ENCODE data around the gene SLC38A6.

Gene SLC38A6

DNA sequence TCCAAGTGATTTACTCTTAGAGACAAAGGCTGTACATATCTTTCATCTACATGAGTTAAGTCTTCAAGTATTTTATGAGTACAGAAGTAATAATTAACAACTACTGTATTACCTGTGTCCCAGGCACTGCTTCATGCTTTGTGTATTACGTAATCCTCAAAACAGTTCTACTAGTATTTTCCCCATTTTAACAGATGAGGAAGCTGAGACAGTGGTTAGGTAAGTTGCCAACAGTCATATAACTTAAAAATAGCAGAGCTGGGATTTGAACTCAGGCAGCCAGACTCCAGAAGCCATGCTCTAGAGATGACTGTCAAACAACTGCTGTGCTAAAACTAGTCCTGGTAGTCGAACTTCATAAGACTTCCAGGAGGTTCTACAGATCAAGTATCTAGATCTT lies 10.9 kb upstream of the SLC38A6 start:
- Histone ChIP-seq H3K9me3 (no peaks in the 10 kb centered on the region), H3K4me3 (ENCODE audit: low read depth in 1 of 2, low read length in 1 of 2) (no peak overlapping the region), H3K27me3 (no peaks in the 10 kb centered on the region), H3K36me3 (no peaks in the 10 kb centered on the region), H3K27ac (no peak overlapping the region), H3K4me1 (ENCODE audit: control insufficient read depth in 1 of 2, insufficient read depth in 1 of 2, low read depth in 1 of 2, low read length in 1 of 2) (peaks cover 0 to 4% of the 10 kb centered on the region in 2 experiments)
- no peak for TF ChIP-seq CTCF (IDR thresholded peaks at IDR 0.05)

- TF ChIP-seq CTCF (IDR thresholded peaks at IDR 0.05), result no peak
- Histone ChIP-seq H3K4me1 (ENCODE audit: control insufficient read depth in 1 of 2, insufficient read depth in 1 of 2, low read depth in 1 of 2, low read length in 1 of 2) (peaks cover 0 to 4% of the 10 kb centered on the region in 2 experiments), H3K4me3 (ENCODE audit: low read depth in 1 of 2, low read length in 1 of 2) (no peak overlapping the region), H3K36me3 (no peaks in the 10 kb centered on the region), H3K27ac (no peak overlapping the region), H3K27me3 (no peaks in the 10 kb centered on the region), H3K9me3 (no peaks in the 10 kb centered on the region)
Observed at GRCh38 chr14:60971271-60971670, 9.8 kb upstream of the SLC38A6 start.

GRCh38 chr14:60972295-60972694 lies 8.8 kb upstream of the SLC38A6 start:
- Histone ChIP-seq H3K27ac (no peak overlapping the region), H3K4me3 (ENCODE audit: low read depth in 1 of 2, low read length in 1 of 2) (no peak overlapping the region), H3K9me3 (no peaks in the 10 kb centered on the region), H3K36me3 (no peaks in the 10 kb centered on the region), H3K27me3 (no peaks in the 10 kb centered on the region), H3K4me1 (ENCODE audit: control insufficient read depth in 1 of 2, insufficient read depth in 1 of 2, low read depth in 1 of 2, low read length in 1 of 2) (peaks cover 0 to 4% of the 10 kb centered on the region in 2 experiments)
- TF ChIP-seq CTCF (IDR thresholded peaks at IDR 0.05), result no peak

GRCh38 chr14:60973070-60973469 lies 8.0 kb upstream of the SLC38A6 start:
- no peak for TF ChIP-seq CTCF (IDR thresholded peaks at IDR 0.05)
- H3K4me1 ChIP-seq (ENCODE audit: control insufficient read depth in 1 of 2, insufficient read depth in 1 of 2, low read depth in 1 of 2, low read length in 1 of 2), result peaks cover 0 to 4% of the 10 kb centered on the region in 2 experiments
- H3K4me3 ChIP-seq (ENCODE audit: low read depth in 1 of 2, low read length in 1 of 2), result no peak overlapping the region
- no peaks in the 10 kb centered on the region for H3K27me3 ChIP-seq
- no peaks in the 10 kb centered on the region for H3K9me3 ChIP-seq
- H3K27ac ChIP-seq, result no peak overlapping the region
- no peaks in the 10 kb centered on the region for H3K36me3 ChIP-seq

DNA sequence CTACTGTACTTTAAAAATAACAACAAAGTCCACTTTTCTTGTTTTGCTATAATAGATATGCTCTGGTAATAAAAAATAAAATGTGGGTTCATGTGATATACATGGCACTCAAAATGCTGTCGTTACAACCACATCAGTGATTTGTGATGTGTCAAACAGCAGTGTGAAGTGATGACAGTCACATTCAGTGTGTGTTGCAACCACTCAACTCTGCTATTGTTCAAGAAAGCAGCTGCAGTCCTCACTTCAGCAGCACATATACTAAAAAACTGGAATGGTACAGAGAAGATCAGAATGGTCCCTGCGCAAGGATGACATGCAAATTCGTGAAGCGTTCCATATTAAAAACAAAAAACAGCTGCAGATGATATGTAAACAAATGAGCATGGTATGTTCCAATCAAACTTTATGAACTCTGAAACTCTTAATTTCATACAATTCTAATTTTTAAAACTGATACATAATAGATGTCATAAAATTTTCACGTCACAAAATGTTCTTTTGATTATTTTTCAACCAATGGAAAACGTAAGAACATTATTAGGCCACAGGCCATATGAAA lies 6.9 kb upstream of the SLC38A6 start:
- Histone ChIP-seq H3K4me3 (ENCODE audit: low read depth in 1 of 2, low read length in 1 of 2) (no peak overlapping the region), H3K36me3 (no peaks in the 10 kb centered on the region), H3K9me3 (no peaks in the 10 kb centered on the region), H3K27ac (no peak overlapping the region), H3K4me1 (ENCODE audit: control insufficient read depth in 1 of 2, insufficient read depth in 1 of 2, low read depth in 1 of 2, low read length in 1 of 2) (peaks cover 0 to 4% of the 10 kb centered on the region in 2 experiments), H3K27me3 (no peaks in the 10 kb centered on the region)
- no peak for TF ChIP-seq CTCF (IDR thresholded peaks at IDR 0.05)

DNA sequence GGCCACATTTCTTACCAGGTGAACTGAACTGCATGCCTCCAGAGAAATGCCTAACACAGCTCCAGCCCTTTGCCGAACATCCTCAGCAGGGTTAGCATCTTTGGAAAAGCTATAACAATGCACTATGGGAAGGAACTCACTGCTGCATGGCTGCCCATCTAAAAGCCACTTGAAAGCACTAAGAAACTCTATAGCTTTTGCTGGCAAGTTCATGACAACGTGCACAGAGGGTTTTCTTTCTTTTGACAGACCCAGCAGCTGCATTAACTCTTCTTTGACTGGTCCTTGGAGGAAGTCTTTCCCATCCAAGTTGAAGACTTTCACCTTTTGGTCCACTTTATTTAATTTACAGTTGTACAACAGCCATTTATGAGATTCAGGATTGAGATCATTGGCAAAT lies 5.5 kb upstream of the SLC38A6 start:
- Histone ChIP-seq H3K4me3 (ENCODE audit: low read depth in 1 of 2, low read length in 1 of 2) (no peak overlapping the region), H3K27me3 (no peaks in the 10 kb centered on the region), H3K36me3 (no peaks in the 10 kb centered on the region), H3K4me1 (ENCODE audit: control insufficient read depth in 1 of 2, insufficient read depth in 1 of 2, low read depth in 1 of 2, low read length in 1 of 2) (peaks cover under 1 to 1% of the 10 kb centered on the region in 2 experiments), H3K9me3 (no peaks in the 10 kb centered on the region), H3K27ac (no peak overlapping the region)
- no peak for TF ChIP-seq CTCF (IDR thresholded peaks at IDR 0.05)

All from neutrophil (primary cell).